Measurements from ENCODE around the gene PPFIA4. TPM values are rescaled to one million over a fixed set of nuclear protein-coding genes. Genes with fewer than 3 reads are reported as not detected.

The PPFIA4 gene
- total RNA-seq, 1 donor from 2014 or later: 4.9 TPM

GRCh38 chr1:203089001-203089650, 62.8 kb downstream of the PPFIA4 start:
- no peak overlapping the region for H3K27ac Mint-ChIP-seq
- H3K36me3 Mint-ChIP-seq: no peaks in the 10 kb centered on the region
- H3K27me3 Mint-ChIP-seq: peaks cover 27% of the 10 kb centered on the region
- H3K9me3 Mint-ChIP-seq: peaks cover 8% of the 10 kb centered on the region
- H3K4me3 Mint-ChIP-seq: no peak overlapping the region
- H3K4me1 Mint-ChIP-seq (ENCODE audit: unreplicated experiment): peaks cover 36% of the 10 kb centered on the region
- peak; percentile 16 for DNase-seq (ENCODE audit: extremely low spot score, unreplicated experiment)
- TF ChIP-seq, protein P1, sequence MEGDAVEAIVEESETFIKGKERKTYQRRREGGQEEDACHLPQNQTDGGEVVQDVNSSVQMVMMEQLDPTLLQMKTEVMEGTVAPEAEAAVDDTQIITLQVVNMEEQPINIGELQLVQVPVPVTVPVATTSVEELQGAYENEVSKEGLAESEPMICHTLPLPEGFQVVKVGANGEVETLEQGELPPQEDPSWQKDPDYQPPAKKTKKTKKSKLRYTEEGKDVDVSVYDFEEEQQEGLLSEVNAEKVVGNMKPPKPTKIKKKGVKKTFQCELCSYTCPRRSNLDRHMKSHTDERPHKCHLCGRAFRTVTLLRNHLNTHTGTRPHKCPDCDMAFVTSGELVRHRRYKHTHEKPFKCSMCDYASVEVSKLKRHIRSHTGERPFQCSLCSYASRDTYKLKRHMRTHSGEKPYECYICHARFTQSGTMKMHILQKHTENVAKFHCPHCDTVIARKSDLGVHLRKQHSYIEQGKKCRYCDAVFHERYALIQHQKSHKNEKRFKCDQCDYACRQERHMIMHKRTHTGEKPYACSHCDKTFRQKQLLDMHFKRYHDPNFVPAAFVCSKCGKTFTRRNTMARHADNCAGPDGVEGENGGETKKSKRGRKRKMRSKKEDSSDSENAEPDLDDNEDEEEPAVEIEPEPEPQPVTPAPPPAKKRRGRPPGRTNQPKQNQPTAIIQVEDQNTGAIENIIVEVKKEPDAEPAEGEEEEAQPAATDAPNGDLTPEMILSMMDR (conservative IDR thresholded peaks at IDR 0.05): no peak

- Mint-ChIP-seq H3K27ac (no peak overlapping the region), H3K4me3 (no peak overlapping the region), H3K27me3 (peaks cover 27% of the 10 kb centered on the region), H3K36me3 (no peaks in the 10 kb centered on the region), H3K9me3 (peaks cover 13% of the 10 kb centered on the region), H3K4me1 (ENCODE audit: unreplicated experiment) (peaks cover 36% of the 10 kb centered on the region)
- TF ChIP-seq, protein P1 (conservative IDR thresholded peaks at IDR 0.05): no peak
- peak; percentile 61 for DNase-seq (ENCODE audit: extremely low spot score, unreplicated experiment)
Measured at GRCh38 chr1:203089651-203090045, 63.4 kb downstream of the PPFIA4 start.

DNA sequence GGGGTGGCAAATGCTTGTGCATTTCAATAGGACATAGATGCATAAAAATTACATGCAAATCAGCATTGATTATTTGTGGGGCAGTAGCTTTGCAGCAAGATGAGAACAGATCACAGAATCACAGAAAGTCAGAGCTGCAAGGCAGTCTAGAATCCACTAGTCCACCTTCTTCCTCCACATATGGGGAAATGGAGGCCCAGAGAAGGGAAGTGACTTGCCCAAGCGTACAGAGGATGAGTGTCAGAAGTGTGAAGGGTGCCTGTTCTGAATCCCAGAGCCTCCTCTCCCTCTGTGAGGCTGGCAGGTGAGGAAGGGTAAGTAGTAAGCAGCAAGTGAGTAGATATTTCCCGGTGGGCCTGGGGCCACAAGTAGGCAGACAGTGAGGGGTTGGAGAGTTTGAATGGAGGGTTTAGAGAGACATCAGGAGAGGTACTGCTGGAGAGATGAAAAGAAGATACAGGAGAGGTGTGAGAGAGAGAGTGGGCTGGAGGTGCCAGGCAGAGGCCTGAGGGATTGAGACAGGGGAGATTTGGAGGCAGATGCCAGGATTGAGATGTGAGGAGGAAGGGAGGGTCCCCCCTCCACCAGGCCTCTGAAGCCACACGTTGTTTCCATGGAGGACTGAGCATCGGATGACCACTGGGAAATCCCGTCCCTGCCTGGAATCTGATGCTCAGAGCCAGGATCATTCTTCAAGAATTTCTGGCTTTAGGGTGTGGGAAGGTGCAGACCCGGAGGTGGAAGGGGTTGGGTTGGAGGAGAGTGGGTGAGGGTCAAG, 64.3 kb downstream of the PPFIA4 start:
- peaks cover 31% of the 10 kb centered on the region for H3K27me3 Mint-ChIP-seq
- peak; percentile 25 for DNase-seq (ENCODE audit: extremely low spot score, unreplicated experiment)
- peaks cover 4% of the 10 kb centered on the region for H3K36me3 Mint-ChIP-seq
- no peak overlapping the region for H3K27ac Mint-ChIP-seq
- peaks cover 36% of the 10 kb centered on the region for H3K4me1 Mint-ChIP-seq (ENCODE audit: unreplicated experiment)
- TF ChIP-seq, protein P1 (conservative IDR thresholded peaks at IDR 0.05): no peak
- no peak overlapping the region for H3K4me3 Mint-ChIP-seq
- peaks cover 22% of the 10 kb centered on the region for H3K9me3 Mint-ChIP-seq

- Mint-ChIP-seq H3K4me1 (ENCODE audit: unreplicated experiment) (peaks cover 35% of the 10 kb centered on the region), H3K4me3 (no peak overlapping the region), H3K27me3 (peaks cover 31% of the 10 kb centered on the region), H3K9me3 (peaks cover 24% of the 10 kb centered on the region), H3K27ac (no peak overlapping the region), H3K36me3 (peaks cover 4% of the 10 kb centered on the region)
- TF ChIP-seq, protein P1 (conservative IDR thresholded peaks at IDR 0.05): no peak
- no peak for DNase-seq (ENCODE audit: extremely low spot score, unreplicated experiment)
Measured at GRCh38 chr1:203091199-203091477, 64.8 kb downstream of the PPFIA4 start.

DNA sequence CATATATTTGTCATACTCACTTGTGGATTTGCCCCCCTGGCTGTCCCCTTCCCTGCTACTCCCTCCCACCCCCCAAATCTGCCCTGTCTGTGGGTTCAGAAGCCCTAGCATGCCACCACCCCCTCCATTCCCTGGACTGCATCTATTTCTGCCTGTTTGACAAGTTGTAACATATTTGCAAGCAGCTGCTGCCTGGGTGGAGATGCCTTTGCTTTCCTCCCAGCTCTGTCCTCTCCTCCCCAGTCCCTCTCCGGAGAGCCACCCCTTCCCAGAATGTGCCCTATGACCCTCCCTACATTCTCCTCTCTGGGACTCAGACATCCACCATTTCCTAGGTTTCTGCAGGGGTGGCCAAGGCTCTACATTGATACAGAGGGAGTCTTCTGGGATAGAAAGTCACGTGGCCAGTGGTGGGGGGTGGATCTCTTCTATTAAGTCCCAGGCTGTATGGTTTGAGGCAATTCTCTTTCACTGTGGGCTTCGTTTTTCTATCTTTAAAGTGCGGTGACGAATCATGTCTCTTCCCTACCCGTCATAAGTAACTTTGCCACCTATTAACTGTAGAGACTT, 65.6 kb downstream of the PPFIA4 start:
- Mint-ChIP-seq H3K9me3 (peaks cover 24% of the 10 kb centered on the region), H3K4me3 (no peak overlapping the region), H3K27me3 (peaks cover 26% of the 10 kb centered on the region), H3K36me3 (peaks cover 4% of the 10 kb centered on the region), H3K4me1 (ENCODE audit: unreplicated experiment) (peaks cover 28% of the 10 kb centered on the region), H3K27ac (no peak overlapping the region)
- TF ChIP-seq, protein P1 (conservative IDR thresholded peaks at IDR 0.05): no peak
- DNase-seq (ENCODE audit: extremely low spot score, unreplicated experiment): no peak
